Measurements from ENCODE around the gene ZFAND2A. TPM values are rescaled to one million over a fixed set of nuclear protein-coding genes. Genes with fewer than 3 reads are reported as not detected.

ZFAND2A gene
- 88.6 and 105 TPM in 2 replicates for polyA plus RNA-seq (2011; rRNA removed)
- 61.5 and 62.1 TPM in 2 replicates for polyA plus RNA-seq (2012; cell fraction: cytosol; rRNA removed)
- polyA plus RNA-seq (2012; cell fraction: nucleus; rRNA removed) = 34.2 and 40.6 TPM in 2 replicates
- 40.7 to 44.1 TPM (median 43.7 TPM) in 3 replicates for polyA plus RNA-seq (2017; fragmentation: RNase III; extraction: RNeasy Plus Mini Kit Qiagen cat#74134 plus additional on column Dnase treatment)
- 31.9 and 40.0 TPM in 2 replicates for polyA minus RNA-seq (2011; rRNA and poly(A)+ RNA removed)

- WGBS (ENCODE audit: missing lambda C conversion rate) = under 1% methylated on average over 32 of the region's 83 CpGs
- Histone ChIP-seq H3K4me3 (peak within 1 kb of the TSS; percentile 72), H3K9me3 (no peaks in the 10 kb centered on the region), H3K27ac (peak within 1 kb of the TSS; percentile 94 to 98), H3K4me1 (peaks cover 42% of the 10 kb centered on the region), H3K4me2 (peak within 1 kb of the TSS; percentile 99)
- FAIRE-seq (no peak), ATAC-seq (peak; percentile 90 to 92), DNase-seq (ENCODE audit: low read depth in 1 of 2, low spot score in 1 of 2) (peak; percentile 97 to 98)
- POLR2A ChIA-PET = interaction anchor here (1.5 kb wide), 2 partner anchors 17 to 22 kb away, joined by 5 to 11 read pairs; a partner anchor contains a TSS
- CTCF ChIA-PET = interaction anchor here (1.2 to 4.9 kb wide), 6 partner anchors 9 to 94 kb away, joined by 3 to 33 read pairs (median 16); partner anchors contain the start of gene GPER1
- TF ChIP-seq MAFK (IDR thresholded peaks at IDR 0.05; ENCODE audit: partially characterized antibody) (peak; percentile 90), REST (IDR thresholded peaks at IDR 0.05) (peak; percentile 53), HOXB13 (CRISPR knock-in tag; IDR thresholded peaks at IDR 0.05; ENCODE audit: low read depth) (no peak), EP300 (IDR thresholded peaks at IDR 0.05) (no peak), CBX8 (IDR thresholded peaks at IDR 0.05) (no peak), NFE2L2 (conservative IDR thresholded peaks at IDR 0.05; ENCODE audit: low read length) (no peak), FOSL2 (IDR thresholded peaks at IDR 0.05) (no peak), FOSL2 (CRISPR knock-in tag; IDR thresholded peaks at IDR 0.05) (no peak), MAX (IDR thresholded peaks at IDR 0.05) (peak; percentile 40; the same call in 1 of the 2 replicates), E2F6 (IDR thresholded peaks at IDR 0.05; ENCODE audit: borderline replicate concordance, low read depth) (peak; percentile 49; the same call in 1 of the 2 replicates), SMC3 (IDR thresholded peaks at IDR 0.05) (peak; percentile 8; the same call in 1 of the 3 replicates), ZFP36 (IDR thresholded peaks at IDR 0.05; ENCODE audit: borderline replicate concordance, partially characterized antibody) (no peak), PBX3 (IDR thresholded peaks at IDR 0.05) (no peak), BCL3 (IDR thresholded peaks at IDR 0.05) (peak; percentile 73; the same call in 2 of the 3 replicates), POLR2A (IDR thresholded peaks at IDR 0.05; ENCODE audit: low read length) (peak; percentile 57), CHD2 (IDR thresholded peaks at IDR 0.05; ENCODE audit: low read length, partially characterized antibody) (no peak), PHF8 (IDR thresholded peaks at IDR 0.05; ENCODE audit: borderline replicate concordance, low read depth) (peak; percentile 89; the same call in 1 of the 2 replicates), HOXA7 (CRISPR knock-in tag; IDR thresholded peaks at IDR 0.05) (no peak), NR3C1 (IDR thresholded peaks at IDR 0.05) (no peak), HOXB5 (CRISPR knock-in tag; IDR thresholded peaks at IDR 0.05) (no peak), KDM1A (IDR thresholded peaks at IDR 0.05; ENCODE audit: low read depth) (no peak), JUNB (IDR thresholded peaks at IDR 0.05) (no peak), KDM5A (IDR thresholded peaks at IDR 0.05) (peak; percentile 95), GATA3 (IDR thresholded peaks at IDR 0.05; ENCODE audit: borderline replicate concordance) (no peak; the same call in 1 of the 2 replicates), ZC3H11A (IDR thresholded peaks at IDR 0.05) (no peak), MYC (IDR thresholded peaks at IDR 0.05; ENCODE audit: borderline replicate concordance, low read length) (no peak; the same call in 1 of the 2 replicates), RFX5 (IDR thresholded peaks at IDR 0.05) (no peak), USF2 (IDR thresholded peaks at IDR 0.05) (no peak), JUN (IDR thresholded peaks at IDR 0.05) (peak in 1 of 2 experiments; percentile 90; a peak in 3 of 5 replicates), FOXS1 (CRISPR knock-in tag; IDR thresholded peaks at IDR 0.05) (no peak)
Observed at GRCh38 chr7:1159891-1160669, at the start of gene ZFAND2A. ZFAND2A (minus strand) TSS chr7:1160196; CDS start chr7:1158212, 1,984 bp downstream.
